BJ (cell line): ENCODE results near the gene CXXC5. TPM values are rescaled to one million over a fixed set of nuclear protein-coding genes. Genes with fewer than 3 reads are reported as not detected.

Experiments used
- CTCF ChIA-PET: fragments of 350-600 bp; formaldehyde crosslinking; extraction: SDS; loops from one replicate; lab custom pipeline; 2021; ENCODE audit warnings: antibody characterized with exemption, inconsistent platforms; lab: Yijun Ruan, JAX
- POLR2A ChIA-PET: fragments of 300-600 bp; sonication (Branson Sonifier 250); formaldehyde crosslinking; extraction: SDS; loops from one replicate; lab custom pipeline; 2021; ENCODE audit warnings: antibody characterized with exemption; lab: Charles Lee
- DNase-seq: peaks from one replicate; pipeline ENCODE4 v3.0.0-alpha.2; 2011; ENCODE audit warnings: low read depth
- H3K27me3 ChIP-seq: 2 replicates; pipeline ENCODE4 v1.6.0; 2011; ENCODE audit warnings: low read length; ENCODE audit not compliant: control insufficient read depth, insufficient read depth
- H3K36me3 ChIP-seq: 2 replicates; pipeline ENCODE4 v1.5.1; 2011; ENCODE audit warnings: low read length; ENCODE audit not compliant: control insufficient read depth, insufficient read depth
- H3K4me3 ChIP-seq: 2 replicates; pipeline ENCODE4 v1.5.1; 2011; ENCODE audit warnings: low read depth, mild to moderate bottlenecking, control low read depth, low read length
- polyA plus RNA-seq: library from polyadenylated mRNA; depleted of rRNA; stranded (reverse); fragments of >200 nt; gene quantifications from 2 replicates; pipeline ENCODE4 v1.2.3, GENCODE V29; 2011
- TF ChIP-seq, protein P1 (sequence below): IDR thresholded peaks from 2 replicates; pipeline ENCODE4 v1.5.1; 2011; ENCODE audit warnings: low read depth, mild to moderate bottlenecking, control low read depth, inconsistent platforms, low read length, moderate library complexity; ENCODE audit not compliant: insufficient read depth

Gene CXXC5
- polyA plus RNA-seq, 1 experiment: 50.4 TPM

DNA sequence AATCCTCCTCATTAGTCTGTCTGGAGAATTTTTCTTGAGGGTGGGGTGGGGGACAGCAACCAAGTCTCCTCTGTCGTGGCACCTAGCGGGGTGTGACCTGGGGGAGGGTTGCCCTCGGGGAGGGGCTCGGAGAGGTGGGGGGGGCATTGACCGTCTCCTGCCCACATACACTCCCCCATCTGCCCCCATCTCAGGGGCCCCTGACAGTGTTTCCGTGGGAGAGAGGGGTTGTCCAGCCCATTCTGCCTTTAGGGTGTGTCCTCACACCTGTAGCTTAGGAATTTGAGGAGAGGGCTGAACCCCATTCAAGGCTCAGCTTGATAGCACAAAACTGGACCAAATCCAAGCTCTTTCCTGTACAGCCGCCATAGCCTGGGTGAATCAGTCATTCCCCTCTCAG is 5.9 kb upstream of the CXXC5 start:
- no peak overlapping the region for H3K4me3 ChIP-seq
- ChIA-PET CTCF (interaction anchor here (17.0 kb wide), 1 partner anchor 122 kb away, joined by 498 read pairs; no protein-coding TSS in a partner anchor), POLR2A (no interaction called here)
- no peaks in the 10 kb centered on the region for H3K27me3 ChIP-seq
- no peak for DNase-seq
- H3K36me3 ChIP-seq: no peaks in the 10 kb centered on the region
- TF ChIP-seq, protein P1, sequence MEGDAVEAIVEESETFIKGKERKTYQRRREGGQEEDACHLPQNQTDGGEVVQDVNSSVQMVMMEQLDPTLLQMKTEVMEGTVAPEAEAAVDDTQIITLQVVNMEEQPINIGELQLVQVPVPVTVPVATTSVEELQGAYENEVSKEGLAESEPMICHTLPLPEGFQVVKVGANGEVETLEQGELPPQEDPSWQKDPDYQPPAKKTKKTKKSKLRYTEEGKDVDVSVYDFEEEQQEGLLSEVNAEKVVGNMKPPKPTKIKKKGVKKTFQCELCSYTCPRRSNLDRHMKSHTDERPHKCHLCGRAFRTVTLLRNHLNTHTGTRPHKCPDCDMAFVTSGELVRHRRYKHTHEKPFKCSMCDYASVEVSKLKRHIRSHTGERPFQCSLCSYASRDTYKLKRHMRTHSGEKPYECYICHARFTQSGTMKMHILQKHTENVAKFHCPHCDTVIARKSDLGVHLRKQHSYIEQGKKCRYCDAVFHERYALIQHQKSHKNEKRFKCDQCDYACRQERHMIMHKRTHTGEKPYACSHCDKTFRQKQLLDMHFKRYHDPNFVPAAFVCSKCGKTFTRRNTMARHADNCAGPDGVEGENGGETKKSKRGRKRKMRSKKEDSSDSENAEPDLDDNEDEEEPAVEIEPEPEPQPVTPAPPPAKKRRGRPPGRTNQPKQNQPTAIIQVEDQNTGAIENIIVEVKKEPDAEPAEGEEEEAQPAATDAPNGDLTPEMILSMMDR: no peak

DNA sequence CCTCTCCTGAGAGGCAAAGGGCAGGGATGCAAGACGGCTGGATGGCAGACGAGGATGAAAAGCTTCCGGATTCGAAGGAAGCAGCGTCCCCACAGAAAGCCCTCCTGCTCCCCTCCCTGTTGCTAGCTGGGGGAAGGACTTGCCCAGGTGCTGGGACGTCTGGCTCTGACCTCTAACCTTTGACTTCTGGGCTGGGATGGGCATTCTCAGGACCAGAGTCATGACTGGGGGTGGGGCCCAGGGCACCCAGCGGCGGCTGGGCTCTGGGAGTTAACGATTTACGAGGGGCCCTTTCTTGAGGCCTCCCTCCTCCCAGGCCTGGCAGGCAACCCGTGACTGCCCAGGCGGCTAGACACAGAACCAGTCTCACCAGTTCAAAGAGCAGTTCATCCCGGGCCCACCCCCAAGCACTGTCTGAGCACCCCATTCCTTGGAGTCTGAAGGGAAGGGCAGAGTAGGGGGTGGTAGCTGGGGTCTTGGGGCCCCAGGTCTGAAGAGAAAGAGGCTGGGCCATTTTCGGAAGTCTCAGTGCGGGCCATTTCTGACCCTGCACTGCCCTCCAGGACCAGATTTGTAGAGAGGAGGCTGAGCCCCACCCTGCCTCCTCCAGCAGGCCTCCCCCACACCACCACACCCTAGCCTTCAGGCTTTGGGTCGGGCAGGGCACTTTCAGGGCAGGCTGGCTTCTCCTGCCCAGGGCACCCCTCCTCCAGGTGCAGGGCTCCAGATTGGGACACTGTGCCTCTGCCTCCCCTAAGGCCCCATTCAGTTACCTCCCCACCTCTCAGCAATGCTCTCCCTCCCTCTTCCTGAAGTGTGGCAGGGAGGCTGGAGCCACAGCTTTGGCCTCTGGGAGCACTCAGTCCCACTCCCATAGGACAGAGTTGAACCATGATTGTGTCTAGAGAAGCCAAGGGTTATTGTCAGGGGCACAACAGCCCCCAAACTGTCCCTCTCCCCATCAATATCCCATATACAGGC is 5.0 kb upstream of the CXXC5 start:
- CTCF ChIA-PET: interaction anchor here (2.5 to 17.0 kb wide), 2 partner anchors 121 to 122 kb away, joined by 17 to 498 read pairs; no protein-coding TSS in a partner anchor
- Histone ChIP-seq H3K27me3 (no peaks in the 10 kb centered on the region), H3K4me3 (no peak overlapping the region), H3K36me3 (no peaks in the 10 kb centered on the region)
- POLR2A ChIA-PET: no interaction called here
- DNase-seq: no peak
- TF ChIP-seq, protein P1: no peak

DNA sequence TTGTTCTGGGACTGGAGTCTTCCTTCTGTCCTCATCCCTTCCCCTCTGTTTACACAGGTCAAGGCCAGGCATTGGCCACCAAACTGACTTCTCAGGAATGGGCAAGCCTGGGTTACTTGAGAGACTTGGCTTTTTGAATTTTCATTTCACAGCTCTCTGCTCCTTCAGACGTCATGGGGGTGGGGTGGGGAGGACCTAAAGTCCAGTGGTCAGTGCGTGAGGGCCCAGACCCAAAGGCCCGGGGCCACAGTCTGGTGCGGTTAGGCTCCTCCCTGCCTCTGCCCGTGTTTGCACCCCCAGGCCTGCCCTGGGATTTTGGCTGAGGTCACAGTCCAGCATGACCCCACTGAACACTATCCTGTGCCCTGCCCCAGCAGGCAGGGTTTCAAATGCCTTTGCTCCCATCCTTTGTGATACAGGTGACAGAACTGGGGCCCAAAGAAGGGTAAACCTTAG is 4.1 kb upstream of the CXXC5 start:
- no peak for DNase-seq
- ChIA-PET CTCF (interaction anchor here (1.2 to 2.5 kb wide), 2 partner anchors 46 to 122 kb away, joined by 4 to 17 read pairs; no protein-coding TSS in a partner anchor), POLR2A (no interaction called here)
- TF ChIP-seq, protein P1: no peak
- no peak overlapping the region for H3K4me3 ChIP-seq
- H3K27me3 ChIP-seq: no peaks in the 10 kb centered on the region
- H3K36me3 ChIP-seq: no peaks in the 10 kb centered on the region

DNA sequence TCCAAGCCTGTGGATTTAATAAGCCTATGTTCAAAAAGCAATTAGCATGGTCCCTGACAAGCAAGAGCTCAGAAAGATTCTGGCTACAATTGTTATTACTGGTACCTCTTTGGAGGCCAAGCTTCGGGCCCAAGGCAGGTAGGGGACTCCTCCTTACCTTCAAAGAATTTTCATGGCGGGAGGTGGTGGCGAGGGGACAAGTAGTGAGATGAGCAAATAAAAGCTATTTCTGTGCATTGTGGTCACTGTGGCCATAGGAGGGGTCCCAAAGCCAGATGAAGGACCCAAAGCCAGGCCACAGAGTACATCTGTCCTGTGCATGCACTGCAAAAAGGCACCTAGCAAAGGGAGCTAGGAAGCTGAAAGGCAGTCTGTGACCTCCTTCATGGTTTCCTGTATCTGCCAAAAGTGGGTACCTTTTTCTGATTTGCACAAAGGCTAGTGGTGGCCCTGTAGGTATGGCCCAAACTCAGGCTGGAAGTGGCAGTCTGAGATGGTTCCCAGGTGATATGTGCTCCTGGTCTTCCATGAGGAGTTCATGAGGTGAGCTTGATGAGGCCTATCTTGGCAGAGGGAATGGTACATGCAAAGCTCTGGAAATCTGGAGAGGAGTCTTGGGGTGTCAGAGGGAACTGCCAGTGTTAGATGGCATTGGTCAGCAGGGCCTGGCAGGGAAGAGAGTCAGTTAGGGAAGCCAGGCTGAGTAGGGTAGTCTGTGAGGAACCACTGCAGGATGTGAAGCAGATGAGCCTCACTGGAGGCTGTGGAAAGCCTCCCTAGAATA is 3.3 kb upstream of the CXXC5 start:
- DNase-seq: no peak
- TF ChIP-seq, protein P1: no peak
- Histone ChIP-seq H3K4me3 (no peak overlapping the region), H3K36me3 (no peaks in the 10 kb centered on the region), H3K27me3 (no peaks in the 10 kb centered on the region)
- ChIA-PET POLR2A (no interaction called here), CTCF (interaction anchor here (0.7 to 2.5 kb wide), 5 partner anchors 10 to 121 kb away, joined by 3 to 17 read pairs (median 4); no protein-coding TSS in a partner anchor)

DNA sequence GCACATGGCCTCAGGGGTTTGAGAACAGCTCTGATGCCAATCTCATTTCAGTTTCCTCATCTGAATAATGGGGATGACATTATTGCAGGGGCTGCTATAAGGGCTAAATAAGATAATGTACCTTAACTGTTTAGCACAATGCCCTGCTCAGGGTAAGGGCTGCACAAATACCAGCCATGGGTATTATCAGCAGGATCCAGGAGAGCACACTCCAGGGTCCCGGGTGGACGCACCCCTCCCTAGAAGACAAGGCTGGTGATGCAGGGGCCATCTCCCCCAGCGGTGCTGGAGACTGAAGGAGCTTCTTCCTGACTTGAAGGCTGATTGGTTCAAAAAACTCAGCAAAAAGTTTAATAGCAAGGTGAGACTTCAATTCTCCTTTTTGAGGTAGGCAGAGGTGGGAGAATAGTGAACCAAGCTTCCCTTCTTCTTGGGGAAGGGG is 2.7 kb upstream of the CXXC5 start:
- POLR2A ChIA-PET: no interaction called here
- Histone ChIP-seq H3K36me3 (no peaks in the 10 kb centered on the region), H3K27me3 (no peaks in the 10 kb centered on the region), H3K4me3 (no peak overlapping the region)
- CTCF ChIA-PET: interaction anchor here (0.7 to 2.5 kb wide), 5 partner anchors 10 to 120 kb away, joined by 3 to 17 read pairs (median 4); no protein-coding TSS in a partner anchor
- TF ChIP-seq, protein P1: no peak
- DNase-seq: no peak
